ENCODE results near the gene PPIC. TPM values are rescaled to one million over a fixed set of nuclear protein-coding genes. Genes with fewer than 3 reads are reported as not detected.
"Not testable (repeated sequence)": the region's sequence is repeated elsewhere in the genome, so short reads cannot be mapped to it uniquely, and the experiment has no call there.

The PPIC gene
- total RNA-seq, 1 donor: not detected

DNA sequence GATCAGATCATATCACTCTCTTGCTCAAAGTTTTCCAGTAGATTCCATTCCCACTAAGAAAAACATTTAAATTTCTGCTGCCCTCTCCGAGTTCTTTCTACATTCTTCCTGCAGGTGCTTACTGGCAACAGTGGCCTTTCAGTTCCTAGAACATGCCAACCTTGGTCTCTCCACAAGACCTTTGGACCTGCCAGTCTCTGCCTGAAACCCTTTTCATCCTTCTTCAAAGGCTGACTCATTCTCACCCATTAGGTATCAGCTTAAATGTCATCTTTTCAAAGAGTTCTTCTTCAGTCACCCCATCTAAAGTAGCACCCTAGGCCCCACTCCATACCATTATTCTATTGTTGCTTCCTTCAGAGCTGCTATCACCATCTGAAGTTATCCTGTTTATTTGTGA is 21.8 kb downstream of the PPIC start:
- no peak for DNase-seq (ENCODE audit: low read depth in 2 of 3, low spot score in 2 of 3)

DNA sequence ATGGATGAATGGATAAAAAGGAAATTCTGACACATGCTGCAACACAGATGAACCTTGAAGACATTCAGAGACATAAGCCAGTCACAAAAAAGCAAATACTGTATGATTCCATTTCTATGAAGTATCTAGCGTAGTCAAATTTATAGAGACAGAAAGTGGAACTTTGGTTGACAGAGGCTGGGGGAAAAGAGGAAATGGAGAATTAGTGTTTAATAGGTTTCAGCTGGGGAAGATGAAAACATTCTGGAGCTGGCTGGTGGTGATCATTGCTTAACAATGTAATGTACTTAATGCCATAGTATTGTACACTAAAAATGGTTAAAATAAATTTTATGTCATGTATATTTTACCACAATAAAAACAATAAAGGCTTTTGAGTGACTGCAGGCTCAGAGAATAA is 24.2 kb downstream of the PPIC start:
- no peak for DNase-seq (ENCODE audit: low read depth in 2 of 3, low spot score in 2 of 3)

DNA sequence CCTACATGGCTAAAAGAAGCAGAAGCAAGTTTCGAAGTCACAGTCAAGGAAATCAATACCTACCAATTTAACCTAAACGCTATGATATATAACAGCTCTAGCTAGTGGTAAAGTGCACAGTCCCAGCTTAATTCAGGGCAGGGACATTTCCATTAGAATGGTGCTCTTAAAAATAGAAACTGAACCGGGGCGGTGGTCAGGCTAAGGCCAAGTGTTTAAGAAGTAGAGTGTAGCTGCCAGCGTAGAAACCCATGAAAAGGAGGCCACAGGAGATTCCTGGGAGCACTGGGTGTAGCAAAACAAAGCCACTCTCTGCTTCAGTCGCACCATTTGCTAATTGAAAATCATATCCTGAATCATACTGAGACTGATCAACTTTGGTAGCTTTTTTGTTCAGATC is 28.8 kb downstream of the PPIC start:
- no peak for DNase-seq (ENCODE audit: low read depth in 2 of 3, low spot score in 2 of 3)

DNA sequence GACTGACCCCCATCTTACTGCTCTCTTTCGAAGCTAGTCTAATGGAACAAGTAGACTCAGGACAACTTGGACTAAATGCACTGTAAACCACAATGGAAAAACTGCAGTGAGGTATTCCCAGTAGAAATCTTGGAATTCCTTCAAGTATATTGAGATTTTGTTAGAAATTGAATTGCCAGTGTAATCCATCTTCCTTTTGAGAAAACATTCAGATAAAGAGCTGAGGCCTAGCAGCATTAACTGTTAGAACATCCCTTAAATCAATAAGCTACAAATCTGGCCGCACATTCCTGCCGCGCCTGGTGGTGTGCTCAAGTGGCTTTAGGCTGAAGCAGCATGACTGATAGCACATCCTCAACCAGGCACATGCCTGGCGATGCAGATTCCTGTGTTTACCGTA is 29.3 kb downstream of the PPIC start:
- no peak for DNase-seq (ENCODE audit: low read depth in 2 of 3, low spot score in 2 of 3)

DNA sequence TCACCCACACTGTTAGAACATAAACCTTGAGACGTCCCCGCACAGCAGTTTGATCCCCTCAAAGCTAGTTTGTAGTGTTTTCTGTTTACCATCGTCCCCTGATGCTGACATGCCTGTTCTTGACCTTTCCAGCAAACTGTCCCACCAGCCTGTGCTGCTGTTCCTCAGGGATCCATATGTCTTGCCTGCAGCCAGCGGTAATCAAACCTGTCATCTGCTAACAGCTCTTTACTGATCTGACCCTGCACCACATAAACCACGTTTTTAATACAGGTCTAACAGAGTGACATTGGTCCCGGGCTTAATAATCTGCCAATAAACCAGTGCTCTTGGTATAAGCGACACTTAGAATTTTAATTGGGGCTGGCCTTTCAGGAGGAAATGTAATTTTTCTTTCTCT is 34.7 kb downstream of the PPIC start:
- DNase-seq (ENCODE audit: low read depth in 2 of 3, low spot score in 2 of 3): no peak

DNA sequence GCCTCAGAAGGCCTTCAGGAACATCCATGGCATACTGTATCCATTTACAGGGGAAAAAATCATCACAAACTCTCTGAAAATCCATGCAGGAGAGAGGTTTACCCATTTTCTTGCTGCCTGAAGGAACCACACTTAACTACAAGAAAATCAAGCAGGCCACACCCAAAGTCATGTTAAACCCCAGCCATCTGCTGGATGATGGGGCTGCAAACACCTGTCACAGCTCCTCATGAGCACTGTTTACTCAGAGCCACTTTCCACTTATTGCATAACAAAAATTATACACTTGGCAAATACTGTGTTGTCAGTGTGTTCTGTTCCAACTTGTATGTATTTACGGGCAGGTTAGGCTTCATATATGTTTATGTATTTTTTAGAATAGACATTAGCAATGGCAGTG is 35.8 kb downstream of the PPIC start:
- DNase-seq (ENCODE audit: low read depth in 2 of 3, low spot score in 2 of 3): no peak

DNA sequence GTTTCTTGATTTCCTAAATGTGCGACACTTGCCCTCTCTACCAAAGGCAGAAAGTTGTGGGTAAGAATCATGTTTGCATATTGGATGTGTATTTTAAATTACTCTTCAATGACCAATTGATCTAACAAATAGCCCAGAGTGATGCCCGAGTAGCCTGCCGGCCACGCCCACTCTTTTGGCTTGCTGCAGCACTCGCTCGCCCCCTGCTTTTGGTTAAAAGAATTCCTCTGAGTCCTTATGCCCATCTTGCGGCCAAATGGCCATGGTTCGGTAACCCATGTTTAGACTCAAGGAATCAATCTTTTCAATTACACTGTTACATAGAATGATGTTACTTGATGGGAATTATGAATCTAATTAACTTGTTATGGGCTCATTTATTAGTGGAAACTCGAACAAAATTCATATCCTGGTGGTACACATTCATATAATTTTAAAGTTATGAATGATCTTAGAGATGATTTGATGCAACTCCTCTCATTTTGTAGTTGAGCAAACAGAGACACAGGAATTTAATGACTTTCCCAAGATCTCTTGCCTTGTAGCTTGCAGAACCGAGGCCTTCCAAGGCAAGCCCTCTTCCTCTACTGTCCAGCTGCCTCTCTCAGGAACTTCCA is 36.5 kb downstream of the PPIC start:
- DNase-seq (ENCODE audit: low read depth in 2 of 3, low spot score in 2 of 3): peak in 2 of 3 donors; percentile 41 to 60

DNA sequence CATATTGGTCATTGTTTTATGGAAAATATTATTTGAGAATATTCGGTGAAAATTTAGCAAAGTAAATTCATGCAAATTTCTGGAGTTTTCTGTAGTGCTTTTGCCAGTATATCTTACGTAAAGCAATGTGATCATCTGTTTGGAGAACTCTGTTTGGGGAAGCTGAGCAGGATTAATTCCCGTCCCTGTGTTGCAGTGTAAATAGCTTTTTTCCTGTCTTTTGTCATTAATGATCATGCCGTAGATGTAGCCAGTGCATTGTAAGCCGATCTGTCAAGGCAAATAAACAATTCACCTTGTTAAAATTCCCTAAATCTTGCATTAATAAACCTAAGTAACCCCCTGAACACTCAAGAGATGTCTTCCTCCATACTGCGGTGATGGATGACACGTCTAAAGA is 39.2 kb downstream of the PPIC start:
- no peak for DNase-seq (ENCODE audit: low read depth in 2 of 3, low spot score in 2 of 3)

DNA sequence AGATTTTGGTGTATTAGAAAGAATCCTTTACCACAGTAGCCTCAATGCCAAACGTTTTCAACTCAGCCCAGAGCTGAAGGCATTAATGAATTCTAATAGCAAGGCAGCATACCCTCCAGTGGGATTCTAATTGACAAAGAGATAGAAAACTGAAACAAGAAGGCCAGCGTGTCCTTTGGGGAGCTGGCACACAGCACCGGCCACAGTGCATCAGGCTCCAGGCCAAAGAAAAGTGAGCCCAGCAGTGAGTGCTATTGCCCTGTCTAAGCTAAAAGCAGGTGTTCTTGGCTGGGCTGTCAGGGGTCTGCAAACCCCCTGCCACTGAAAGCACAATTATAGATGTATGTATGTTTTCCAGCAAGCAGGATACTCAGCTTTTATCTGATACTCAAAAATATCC is 40.4 kb downstream of the PPIC start:
- DNase-seq (ENCODE audit: low read depth in 2 of 3, low spot score in 2 of 3): no peak

DNA sequence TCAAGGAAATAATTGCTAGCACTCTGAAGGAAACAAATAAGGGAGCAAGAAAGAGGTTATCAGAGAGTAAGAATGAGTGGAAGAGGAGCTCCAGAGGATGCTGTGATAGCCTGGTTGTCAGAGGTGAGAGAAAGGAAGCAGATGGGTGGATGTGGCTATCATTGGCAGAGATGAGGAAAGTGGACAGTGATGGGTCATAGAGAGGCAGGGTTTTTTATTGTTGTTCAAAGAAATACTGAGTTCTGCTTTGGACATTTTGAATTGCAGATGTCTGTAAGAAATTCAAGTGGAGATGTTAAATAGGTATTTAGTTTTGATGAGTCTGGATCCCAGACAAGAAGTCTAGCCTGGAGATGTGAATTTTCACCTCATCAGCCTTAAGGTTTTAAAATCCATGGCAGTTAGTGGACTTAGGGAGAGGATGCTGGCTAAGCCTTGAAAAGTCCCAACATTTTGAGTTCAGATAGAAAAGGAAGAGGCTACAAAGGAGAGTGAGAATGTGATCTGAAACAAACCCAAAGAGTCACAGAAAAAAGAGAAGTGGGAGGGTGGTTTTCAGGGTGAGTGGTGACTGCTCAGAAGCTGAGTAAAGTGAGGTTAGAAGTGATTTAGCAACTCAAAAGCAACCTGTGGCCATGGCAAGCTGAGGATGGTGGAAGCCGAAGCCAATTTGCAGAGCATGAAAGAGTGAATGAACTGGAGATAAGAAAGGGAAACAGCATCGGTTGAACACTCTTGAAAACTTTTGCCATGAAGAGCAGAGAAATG is 50.4 kb downstream of the PPIC start:
- no peak for DNase-seq (ENCODE audit: low read depth in 2 of 3, low spot score in 2 of 3)

DNA sequence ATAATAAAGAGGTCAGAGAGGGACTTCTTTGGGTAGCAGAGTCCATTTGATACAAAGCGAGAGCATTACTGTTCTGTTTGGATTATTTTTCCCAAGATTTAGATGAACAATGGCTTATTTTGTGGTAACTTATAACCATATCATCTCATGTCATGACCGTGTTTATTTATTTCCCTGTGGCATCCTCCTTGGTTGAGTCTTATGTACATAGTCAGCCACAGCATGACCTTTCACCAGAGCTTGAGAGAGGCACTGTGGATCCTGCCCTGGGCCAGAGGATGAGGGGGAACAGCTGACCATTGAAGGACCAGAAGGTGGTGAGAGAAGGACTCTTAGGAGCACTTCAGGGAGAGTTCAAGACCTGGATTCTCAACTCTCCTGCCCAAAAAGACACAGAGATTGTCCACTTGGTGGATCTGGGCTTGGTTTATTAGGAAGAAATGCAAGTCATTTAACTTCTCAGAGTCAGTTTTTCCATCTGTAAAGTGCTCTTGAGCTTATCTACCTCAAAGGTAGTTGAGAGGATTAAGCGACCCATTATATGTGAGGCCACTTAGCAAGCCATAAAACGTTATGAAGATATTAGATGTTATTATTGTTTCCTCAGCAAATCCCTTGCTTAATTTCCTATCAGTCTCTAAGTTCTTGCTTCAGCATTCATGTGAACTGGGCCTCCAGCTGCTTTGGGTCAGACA is 51.4 kb downstream of the PPIC start:
- DNase-seq (ENCODE audit: low read depth in 2 of 3, low spot score in 2 of 3): no peak

DNA sequence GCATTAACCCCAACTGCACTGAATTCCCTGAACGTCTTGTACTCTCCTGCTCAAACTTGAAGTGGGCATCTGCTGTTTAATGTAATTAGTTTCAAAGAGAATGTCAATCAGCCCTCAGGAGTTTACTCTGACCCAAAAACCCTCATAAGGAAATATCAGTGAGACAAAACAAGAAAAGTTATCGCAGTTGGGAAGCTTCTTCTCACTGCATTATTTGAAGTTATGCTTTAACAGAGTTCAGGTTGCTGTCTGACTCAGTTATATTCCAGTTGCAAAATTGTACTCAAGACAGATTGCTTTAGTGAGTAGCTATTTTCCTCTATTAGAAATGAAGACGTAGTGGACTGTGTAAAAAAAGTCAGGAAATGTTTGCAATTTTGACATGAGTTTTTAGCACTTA is 52.1 kb downstream of the PPIC start:
- no peak for DNase-seq (ENCODE audit: low read depth in 2 of 3, low spot score in 2 of 3)

DNA sequence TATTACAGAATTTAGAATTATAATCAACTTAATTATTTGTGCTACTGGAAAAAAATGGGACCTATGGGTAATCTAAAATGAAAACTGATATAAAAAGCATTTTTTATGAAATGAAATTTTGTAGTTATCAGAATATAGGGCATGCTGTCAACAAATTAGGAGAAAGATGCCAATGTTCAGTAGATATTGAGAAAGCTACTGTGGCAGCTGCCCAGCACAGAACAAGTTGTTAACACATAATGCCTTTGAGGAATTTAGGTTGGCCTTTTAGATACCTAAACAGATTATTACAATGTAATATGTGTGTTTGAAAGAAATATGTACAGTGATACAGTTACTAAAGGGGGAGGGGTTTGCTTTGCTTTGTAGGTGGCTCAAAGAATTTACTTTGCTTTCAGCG is 54.1 kb downstream of the PPIC start:
- DNase-seq (ENCODE audit: low read depth in 2 of 3, low spot score in 2 of 3): no peak

DNA sequence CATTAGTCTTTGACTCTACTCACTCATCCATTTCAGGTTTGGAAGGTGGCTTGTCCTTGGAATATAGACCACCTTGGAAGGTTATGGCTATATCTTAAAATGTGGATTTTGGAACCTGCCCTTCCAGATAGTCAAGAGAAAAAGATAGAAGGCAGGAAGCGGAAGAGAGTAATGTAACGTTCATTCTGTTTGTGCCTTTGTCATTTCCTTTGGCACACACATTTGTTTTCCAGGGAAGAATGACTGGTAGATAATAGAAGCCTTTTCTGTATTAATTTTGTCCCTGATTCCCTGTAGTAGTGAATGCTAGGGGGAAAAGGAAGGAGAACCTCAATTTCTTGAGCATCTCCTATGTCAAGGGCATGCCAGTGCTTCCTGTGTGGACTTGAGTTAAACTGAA is 54.7 kb downstream of the PPIC start:
- no peak for DNase-seq (ENCODE audit: low read depth in 2 of 3, low spot score in 2 of 3)

DNA sequence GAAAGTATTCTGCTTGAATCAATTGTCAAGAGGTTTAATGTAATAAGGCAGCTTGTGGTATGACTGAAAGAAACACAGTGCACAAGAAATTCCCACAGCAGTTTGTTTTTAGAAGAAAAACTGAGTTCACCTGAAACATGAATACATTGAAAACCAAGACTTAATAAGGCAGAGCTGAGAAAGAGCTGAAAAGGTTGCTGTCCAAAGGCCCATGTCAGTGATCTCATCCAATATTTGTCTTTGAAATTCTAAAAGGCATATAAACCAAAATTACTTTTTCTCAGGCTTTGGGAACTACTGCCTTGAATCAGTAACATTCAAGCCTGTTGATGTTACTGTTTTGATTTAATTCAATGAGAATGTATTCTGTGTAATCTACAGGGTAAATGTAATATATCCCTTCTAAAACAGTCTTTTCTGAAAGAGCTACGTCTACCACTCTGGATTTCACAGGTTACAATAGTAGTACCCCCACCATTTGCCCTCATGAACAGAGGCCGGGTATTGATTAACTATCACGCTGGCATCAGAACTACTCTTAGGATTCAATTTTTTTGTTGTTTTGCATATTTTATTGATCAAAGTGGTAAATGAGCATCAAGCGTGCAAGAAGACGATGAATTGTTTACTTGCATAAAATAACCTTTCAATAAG is 57.8 kb downstream of the PPIC start:
- no peak for DNase-seq (ENCODE audit: low read depth in 2 of 3, low spot score in 2 of 3)

DNA sequence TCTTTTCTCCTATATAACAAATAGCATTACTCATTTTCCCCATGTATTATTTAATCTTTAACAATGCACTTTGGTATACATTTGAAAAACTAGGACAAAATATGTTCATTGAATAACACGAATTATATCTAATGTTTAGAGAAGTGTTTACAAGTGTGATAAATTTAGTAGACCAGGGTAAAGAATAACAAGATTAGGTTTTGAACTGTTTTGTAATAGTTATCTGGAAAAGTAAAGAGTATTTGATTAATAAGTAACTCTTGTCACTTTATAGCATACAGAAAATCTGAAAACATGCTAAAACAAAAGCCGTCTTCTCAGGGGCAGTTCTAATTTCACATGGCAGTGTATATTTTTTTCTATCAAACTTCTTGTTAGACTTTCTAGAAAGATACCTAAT is 58.5 kb downstream of the PPIC start:
- DNase-seq (ENCODE audit: low read depth in 2 of 3, low spot score in 2 of 3): no peak

DNA sequence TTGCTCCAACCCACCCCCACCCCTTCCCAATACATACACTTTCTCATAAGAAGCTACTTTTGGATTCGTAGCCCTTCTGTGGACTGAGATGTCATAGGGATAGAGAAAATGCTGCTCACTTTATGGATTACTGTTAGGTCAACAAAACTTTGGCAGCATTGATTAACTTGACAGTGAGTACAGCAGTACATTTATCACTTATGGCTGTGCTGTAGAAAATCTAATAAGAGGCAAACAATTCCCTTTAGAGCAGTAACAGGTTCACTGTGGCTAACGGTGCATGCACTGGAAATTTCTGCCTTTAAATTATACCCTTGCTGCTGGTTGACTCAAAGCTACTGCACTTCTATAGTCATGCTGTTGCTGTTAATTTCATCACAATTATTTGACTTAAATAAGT is 59.2 kb downstream of the PPIC start:
- no peak for DNase-seq (ENCODE audit: low read depth in 2 of 3, low spot score in 2 of 3)

DNA sequence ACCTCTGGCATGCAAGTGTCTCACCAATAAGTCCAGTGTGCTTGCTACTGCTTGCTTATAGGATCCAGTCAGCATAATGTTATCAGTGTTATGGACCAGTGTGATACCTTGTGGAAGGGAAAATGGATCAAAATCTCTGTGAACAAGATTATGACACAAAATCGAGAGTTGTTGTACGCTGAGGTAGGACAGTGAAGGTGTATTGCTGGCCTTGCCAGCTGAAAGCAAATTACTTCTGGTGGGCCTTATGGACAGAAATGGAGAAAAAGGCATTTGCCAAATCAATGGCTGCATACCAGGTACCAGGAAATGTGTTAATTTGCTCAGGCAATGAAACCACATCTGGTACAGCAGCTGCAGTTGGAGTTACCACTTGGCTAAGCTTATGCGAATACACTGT is 62.3 kb downstream of the PPIC start:
- DNase-seq (ENCODE audit: low read depth in 2 of 3, low spot score in 2 of 3): not testable (repeated sequence)

DNA sequence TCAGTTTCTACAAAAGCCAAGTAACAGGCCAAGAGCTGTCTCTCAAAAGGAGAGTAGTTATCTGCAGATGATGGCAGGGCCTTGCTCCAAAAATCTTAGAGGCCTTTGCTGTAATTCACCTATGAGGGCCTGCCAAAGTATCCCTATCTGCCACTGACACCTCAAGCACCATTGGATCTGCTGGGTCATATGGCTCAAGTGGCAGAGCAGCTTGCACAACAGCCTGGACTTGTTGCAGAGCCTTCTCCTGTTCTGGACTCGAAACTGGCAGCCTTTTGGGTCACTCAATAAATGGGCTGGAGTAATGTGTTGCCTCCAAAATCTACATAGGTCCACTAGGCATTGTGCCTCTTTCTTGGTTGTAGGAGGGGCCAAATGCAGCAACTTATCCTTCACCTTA is 62.8 kb downstream of the PPIC start:
- not testable (repeated sequence) for DNase-seq (ENCODE audit: low read depth in 2 of 3, low spot score in 2 of 3)
